Measurements from ENCODE around the gene INPP5D.

GRCh38 chr2:233241803-233242202, 181.7 kb downstream of the INPP5D start:
- TF ChIP-seq, protein P1, sequence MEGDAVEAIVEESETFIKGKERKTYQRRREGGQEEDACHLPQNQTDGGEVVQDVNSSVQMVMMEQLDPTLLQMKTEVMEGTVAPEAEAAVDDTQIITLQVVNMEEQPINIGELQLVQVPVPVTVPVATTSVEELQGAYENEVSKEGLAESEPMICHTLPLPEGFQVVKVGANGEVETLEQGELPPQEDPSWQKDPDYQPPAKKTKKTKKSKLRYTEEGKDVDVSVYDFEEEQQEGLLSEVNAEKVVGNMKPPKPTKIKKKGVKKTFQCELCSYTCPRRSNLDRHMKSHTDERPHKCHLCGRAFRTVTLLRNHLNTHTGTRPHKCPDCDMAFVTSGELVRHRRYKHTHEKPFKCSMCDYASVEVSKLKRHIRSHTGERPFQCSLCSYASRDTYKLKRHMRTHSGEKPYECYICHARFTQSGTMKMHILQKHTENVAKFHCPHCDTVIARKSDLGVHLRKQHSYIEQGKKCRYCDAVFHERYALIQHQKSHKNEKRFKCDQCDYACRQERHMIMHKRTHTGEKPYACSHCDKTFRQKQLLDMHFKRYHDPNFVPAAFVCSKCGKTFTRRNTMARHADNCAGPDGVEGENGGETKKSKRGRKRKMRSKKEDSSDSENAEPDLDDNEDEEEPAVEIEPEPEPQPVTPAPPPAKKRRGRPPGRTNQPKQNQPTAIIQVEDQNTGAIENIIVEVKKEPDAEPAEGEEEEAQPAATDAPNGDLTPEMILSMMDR (IDR thresholded peaks at IDR 0.05): no peak
- no peak for TF ChIP-seq POLR2A (IDR thresholded peaks at IDR 0.05)
